Gastrocnemius medialis (tissue), 4 donors: Measurements from ENCODE around the gene SCT. TPM values are rescaled to one million over a fixed set of nuclear protein-coding genes. Genes with fewer than 3 reads are reported as not detected.

ENCODE experiments used
- ATAC-seq, 2 donors: fragments of 150-250 bp; one replicate each; pipeline ENCODE4 v1.9.1; 2016
- DNase-seq, 2 donors: peaks; one replicate each; pipeline ENCODE4 v3.0.0-alpha.2; 2019
- H3K27ac ChIP-seq, 4 donors: fragments of 200-600 bp; sonication (generic); 1 replicate in 1 of 4; 2 replicates in 3 of 4; pipeline ENCODE4 v1.5.1; 2016 to 2018; ENCODE audit warnings: mild to moderate bottlenecking in 2 of 4, moderate library complexity in 1 of 4
- H3K27me3 ChIP-seq, 3 donors: fragments of 200-600 bp; sonication (generic) in 2 of 3; 1 replicate in 1 of 3; 2 replicates in 2 of 3; pipeline versions ENCODE4 v1.5.1 to v1.6.0; 2016 to 2019; ENCODE audit warnings: mild to moderate bottlenecking in 1 of 3, moderate library complexity in 1 of 3
- H3K36me3 ChIP-seq, 2 donors: fragments of 200-600 bp; sonication (generic) in 1 of 2; one replicate each; pipeline ENCODE4 v1.5.1; 2017 to 2018
- H3K4me1 ChIP-seq, 2 donors: fragments of 200-600 bp; sonication (generic) in 1 of 2; one replicate each; pipeline ENCODE4 v1.5.1; 2016 to 2017; ENCODE audit warnings: mild to moderate bottlenecking in 2 of 2
- H3K4me3 ChIP-seq, 4 donors: fragments of 200-600 bp; sonication (generic) in 3 of 4; 1 replicate in 1 of 4; 2 replicates in 3 of 4; pipeline ENCODE4 v1.5.1; 2016 to 2019; ENCODE audit warnings: mild to moderate bottlenecking in 2 of 4
- H3K9me3 ChIP-seq, 3 donors: fragments of 200-600 bp; sonication (generic) in 2 of 3; 1 replicate in 1 of 3; 2 replicates in 2 of 3; pipeline ENCODE4 v1.5.1; 2016 to 2019
- POLR2A ChIP-seq, 2 donors: fragments of 450-650 bp; IDR thresholded peaks; one replicate each; pipeline ENCODE4 v1.6.1; 2017; ENCODE audit warnings: antibody characterized with exemption in 2 of 2, mild to moderate bottlenecking in 2 of 2, moderate library complexity in 2 of 2
- in situ Hi-C, 4 donors: fragments of 200-750 bp; cut with MboI; loops; one replicate each; pipeline versions ENCODE4 v1.15.0 to v1.8.0; 2017; ENCODE audit warnings: low sequenced_read_pairs in 4 of 4
- intact Hi-C: fragments of 100-400 bp; cut with DNase I; formaldehyde crosslinking; loops from one replicate; pipeline ENCODE4 v1.15.1; 2023; ENCODE audit warnings: low total_unique reads
- total RNA-seq, 4 donors: library from RNA; depleted of rRNA; stranded (reverse); fragments of >200 nt; gene quantifications; one replicate each; pipeline versions ENCODE4 v1.1.0 to v1.2.3, GENCODE V29; 2016
- TF ChIP-seq, protein P1 (sequence below), 5 experiments: fragments of 450-650 bp in 3 of 5; fragments of 200-600 bp in 2 of 5; sonication (generic) in 2 of 5; IDR thresholded peaks in 4 of 5; conservative IDR thresholded peaks in 1 of 5; 1 replicate in 4 of 5; 2 replicates in 1 of 5; pipeline ENCODE4 v1.5.1; 2016 to 2019; ENCODE audit warnings: antibody characterized with exemption in 5 of 5, mild to moderate bottlenecking in 3 of 5, moderate library complexity in 3 of 5

The SCT gene
- total RNA-seq, 4 donors from 2014 or later: not detected

DNA sequence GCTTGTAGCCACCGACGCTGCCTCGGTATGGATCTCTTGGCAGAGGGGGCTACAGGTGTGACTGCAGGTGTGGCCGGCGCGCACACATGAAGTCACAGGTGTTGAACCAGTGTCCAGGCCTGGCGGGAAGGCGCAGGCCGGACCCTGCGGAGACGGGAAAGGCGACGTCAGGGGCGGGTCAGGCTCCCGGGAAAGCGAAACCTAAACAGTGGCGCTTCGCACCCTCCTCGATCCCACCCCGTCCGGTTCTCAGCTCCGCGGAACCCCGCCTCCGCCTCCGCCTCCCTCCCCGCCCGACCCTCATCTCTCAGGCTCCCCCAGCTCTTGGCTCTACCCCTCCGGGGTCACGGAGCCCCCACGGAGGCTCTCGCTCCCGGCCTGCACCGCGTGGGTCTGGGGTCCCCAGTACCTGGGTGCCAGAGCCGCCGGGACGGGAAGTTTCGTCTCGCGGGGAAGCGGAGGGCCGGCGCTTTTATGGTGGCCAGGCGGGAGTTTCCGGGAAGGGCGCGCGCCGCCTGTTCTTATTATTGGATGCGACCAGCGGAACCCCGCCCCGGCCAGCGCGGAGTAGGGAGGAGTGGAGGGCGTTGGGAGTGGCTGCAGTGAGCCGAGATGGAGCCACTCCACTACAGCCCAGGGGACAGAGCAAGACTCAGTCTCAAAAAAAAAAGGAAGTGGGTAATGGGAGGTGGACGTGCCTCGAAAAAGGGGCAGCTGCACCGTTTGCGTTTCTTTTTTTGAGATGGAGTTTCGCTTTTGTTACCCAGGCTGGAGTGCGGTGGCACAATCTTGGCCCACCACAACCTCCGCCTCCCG, 11.3 kb downstream of the SCT start, which contains the start of gene IRF7:
TSS of gene IRF7 (minus strand) at position 447 of the 816 bp plus-strand sequence. CDS start 586 bp downstream, outside the sequence.
- peak; percentile 87 to 92 for DNase-seq
- Histone ChIP-seq H3K27me3 (no peaks in the 10 kb centered on the region), H3K36me3 (peaks cover 0 to 21% of the 10 kb centered on the region in 2 donors), H3K4me1 (peaks cover 40 to 43% of the 10 kb centered on the region in 2 donors), H3K9me3 (no peaks in the 10 kb centered on the region), H3K4me3 (peak within 1 kb of the TSS; percentile 66 to 85 (median 77)), H3K27ac (peak within 1 kb of the TSS; percentile 91 to 94 (median 93))
- peak; percentile 61 to 75 for ATAC-seq
- TF ChIP-seq, protein P1, sequence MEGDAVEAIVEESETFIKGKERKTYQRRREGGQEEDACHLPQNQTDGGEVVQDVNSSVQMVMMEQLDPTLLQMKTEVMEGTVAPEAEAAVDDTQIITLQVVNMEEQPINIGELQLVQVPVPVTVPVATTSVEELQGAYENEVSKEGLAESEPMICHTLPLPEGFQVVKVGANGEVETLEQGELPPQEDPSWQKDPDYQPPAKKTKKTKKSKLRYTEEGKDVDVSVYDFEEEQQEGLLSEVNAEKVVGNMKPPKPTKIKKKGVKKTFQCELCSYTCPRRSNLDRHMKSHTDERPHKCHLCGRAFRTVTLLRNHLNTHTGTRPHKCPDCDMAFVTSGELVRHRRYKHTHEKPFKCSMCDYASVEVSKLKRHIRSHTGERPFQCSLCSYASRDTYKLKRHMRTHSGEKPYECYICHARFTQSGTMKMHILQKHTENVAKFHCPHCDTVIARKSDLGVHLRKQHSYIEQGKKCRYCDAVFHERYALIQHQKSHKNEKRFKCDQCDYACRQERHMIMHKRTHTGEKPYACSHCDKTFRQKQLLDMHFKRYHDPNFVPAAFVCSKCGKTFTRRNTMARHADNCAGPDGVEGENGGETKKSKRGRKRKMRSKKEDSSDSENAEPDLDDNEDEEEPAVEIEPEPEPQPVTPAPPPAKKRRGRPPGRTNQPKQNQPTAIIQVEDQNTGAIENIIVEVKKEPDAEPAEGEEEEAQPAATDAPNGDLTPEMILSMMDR (IDR thresholded peaks at IDR 0.05 in 4 of 5, conservative IDR thresholded peaks at IDR 0.05 in 1 of 5): no peak
- peak; percentile 84 to 92 for TF ChIP-seq POLR2A (IDR thresholded peaks at IDR 0.05)
- in situ Hi-C loops (no loop called here), intact Hi-C loops (loop anchor here (2.0 kb wide), 1 partner anchor 47 kb away; no protein-coding TSS in a partner anchor)

DNA sequence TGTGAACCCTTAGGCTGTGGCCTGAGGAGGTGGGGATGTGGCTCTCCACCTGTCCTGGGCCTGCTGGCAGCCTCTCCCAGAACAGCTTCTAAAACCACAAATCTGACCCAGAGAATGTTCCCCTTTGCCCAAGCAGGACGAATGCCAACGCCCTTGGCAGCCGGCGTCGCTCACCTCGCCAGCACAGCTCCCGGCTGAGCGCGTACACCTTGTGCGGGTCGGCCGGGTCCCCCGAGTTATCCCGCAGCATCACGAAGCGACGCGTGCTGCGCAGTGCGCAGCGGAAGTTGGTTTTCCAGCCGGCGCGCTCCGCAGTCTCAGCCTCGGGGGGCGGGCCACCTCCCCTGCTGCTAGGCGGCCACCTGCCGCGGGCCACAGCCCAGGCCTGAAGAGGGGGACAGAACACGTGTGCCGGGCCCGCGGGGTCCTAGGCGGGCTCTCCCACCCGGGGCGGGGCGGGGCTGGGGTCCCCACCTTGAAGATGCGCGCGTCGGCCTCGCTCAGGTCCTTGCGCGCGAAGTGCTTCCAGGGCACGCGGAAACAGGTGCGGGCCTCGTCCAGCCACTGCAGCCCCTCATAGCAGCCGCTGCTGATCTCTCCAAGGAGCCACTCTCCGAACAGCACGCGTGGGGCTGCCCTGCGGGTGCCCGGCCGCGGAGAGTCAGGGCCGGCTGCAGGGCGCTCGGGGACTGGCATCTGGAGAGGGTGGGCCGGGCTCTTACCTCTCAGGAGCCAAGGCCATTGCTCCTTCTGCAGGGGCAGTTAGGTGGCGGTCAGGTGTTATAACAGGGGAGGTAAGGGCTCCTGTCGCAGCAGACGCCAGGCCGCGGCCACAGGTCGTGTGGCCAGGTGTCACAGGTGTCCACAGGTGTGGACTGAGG, 12.1 kb downstream of the SCT start:
- intact Hi-C loops (loop anchor here (2.0 kb wide), 1 partner anchor 46 kb away; no protein-coding TSS in a partner anchor), in situ Hi-C loops (no loop called here)
- peaks cover 40 to 43% of the 10 kb centered on the region in 2 donors for H3K4me1 ChIP-seq
- H3K27me3 ChIP-seq: no peaks in the 10 kb centered on the region
- ATAC-seq (peak; percentile 27 to 51), DNase-seq (peak; percentile 62 to 80)
- TF ChIP-seq, protein P1 (IDR thresholded peaks at IDR 0.05 in 4 of 5, conservative IDR thresholded peaks at IDR 0.05 in 1 of 5): no peak
- no peak for TF ChIP-seq POLR2A (IDR thresholded peaks at IDR 0.05)
- peaks cover 0 to 30% of the 10 kb centered on the region in 2 donors for H3K36me3 ChIP-seq
- H3K4me3 ChIP-seq: peak overlapping the region; percentile 66 to 85 (median 77)
- peak overlapping the region; percentile 91 to 94 (median 93) for H3K27ac ChIP-seq
- H3K9me3 ChIP-seq: no peaks in the 10 kb centered on the region

DNA sequence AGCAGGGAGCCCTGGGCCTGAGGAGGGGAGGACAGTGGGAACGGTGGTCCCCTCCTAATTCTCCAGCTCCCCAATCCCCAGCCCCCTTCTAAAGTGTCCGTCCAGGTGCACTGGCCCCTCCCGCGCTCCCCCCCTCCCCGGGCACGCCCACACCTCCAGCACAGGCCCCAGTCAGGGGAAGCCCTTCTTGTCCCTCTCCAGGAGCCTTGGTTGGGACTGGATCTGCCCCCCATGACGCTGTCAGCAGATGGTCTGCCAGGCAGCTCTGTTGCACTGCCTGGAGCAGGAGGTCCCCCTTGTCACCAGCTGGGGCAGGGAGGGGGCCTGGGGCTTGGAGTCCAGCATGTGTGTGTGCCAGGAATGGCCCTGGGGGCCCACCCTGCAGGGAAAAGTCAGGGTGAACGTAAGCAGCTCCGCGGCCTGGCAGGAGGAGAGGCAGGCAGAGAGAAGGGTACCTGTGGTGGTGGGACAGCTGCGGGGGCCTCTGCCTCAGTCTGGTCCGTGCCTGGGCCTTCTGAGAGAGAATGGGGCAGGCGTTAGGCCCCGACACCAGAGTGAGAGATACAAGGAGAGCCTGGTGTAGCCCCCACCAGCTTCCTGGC, 12.9 kb downstream of the SCT start:
- Histone ChIP-seq H3K4me3 (peak overlapping the region in 2 of 4 donors; percentile 82 to 85), H3K9me3 (no peaks in the 10 kb centered on the region), H3K36me3 (peaks cover 0 to 37% of the 10 kb centered on the region in 2 donors), H3K27me3 (no peaks in the 10 kb centered on the region), H3K27ac (peak overlapping the region; percentile 91 to 94 (median 93)), H3K4me1 (peaks cover 40 to 43% of the 10 kb centered on the region in 2 donors)
- ATAC-seq (no peak), DNase-seq (no peak)
- intact Hi-C loops (loop anchor here (2.0 kb wide), 1 partner anchor 45 kb away; no protein-coding TSS in a partner anchor), in situ Hi-C loops (no loop called here)
- TF ChIP-seq, protein P1 (IDR thresholded peaks at IDR 0.05 in 4 of 5, conservative IDR thresholded peaks at IDR 0.05 in 1 of 5): no peak
- TF ChIP-seq POLR2A (IDR thresholded peaks at IDR 0.05): no peak

DNA sequence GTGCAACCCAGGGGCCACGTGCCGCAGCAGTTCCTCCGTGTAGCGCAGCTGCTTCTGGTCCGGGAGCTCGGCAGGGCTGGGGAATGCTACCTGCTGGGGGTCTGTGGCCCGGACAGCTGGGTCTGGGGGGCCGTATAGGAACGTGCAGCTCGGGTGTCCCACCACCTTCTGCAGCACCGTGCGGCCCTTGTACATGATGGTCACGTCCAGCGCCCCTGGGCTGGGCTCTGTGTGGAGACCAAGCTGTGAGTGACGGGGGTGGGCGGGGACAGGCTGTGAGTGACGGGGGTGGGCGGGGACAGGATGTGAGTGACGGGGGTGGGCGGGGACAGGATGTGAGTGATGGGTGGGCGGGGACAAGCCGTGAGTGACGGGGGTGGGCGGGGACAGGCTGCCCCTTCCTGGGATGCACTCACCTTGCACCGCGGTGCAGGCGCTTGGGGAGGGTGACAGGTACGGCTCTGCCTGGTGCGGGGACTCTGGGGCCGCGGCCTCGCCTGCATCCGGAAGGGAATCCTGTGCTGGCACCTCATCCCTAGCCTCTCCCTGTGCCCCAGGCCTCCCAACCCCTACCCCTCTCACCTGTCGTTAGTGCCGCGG, 13.5 kb downstream of the SCT start:
- TF ChIP-seq POLR2A (IDR thresholded peaks at IDR 0.05): no peak
- TF ChIP-seq, protein P1 (IDR thresholded peaks at IDR 0.05 in 4 of 5, conservative IDR thresholded peaks at IDR 0.05 in 1 of 5): no peak
- peak in 1 of 2 donors; percentile 73 for DNase-seq
- H3K4me3 ChIP-seq: peak overlapping the region in 1 of 4 donors; percentile 82
- H3K36me3 ChIP-seq: peaks cover 0 to 44% of the 10 kb centered on the region in 2 donors
- no peaks in the 10 kb centered on the region for H3K9me3 ChIP-seq
- in situ Hi-C loops (no loop called here), intact Hi-C loops (no loop called here)
- H3K27me3 ChIP-seq: no peaks in the 10 kb centered on the region
- ATAC-seq: no peak
- H3K4me1 ChIP-seq: peaks cover 40 to 43% of the 10 kb centered on the region in 2 donors
- H3K27ac ChIP-seq: peak overlapping the region; percentile 91 to 94 (median 94)
